Stimulated activated CD4-positive, alpha-beta T cell treated with anti-CD3 and anti-CD28 coated beads, Interleukin-4, amount 100 ng/mL, for 24 hours (primary cell): ENCODE data around the gene LRRC8E.

Experiments
- DNase-seq: peaks from one replicate; pipeline ENCODE4 v3.0.0-alpha.2; 2020

Gene LRRC8E

DNA sequence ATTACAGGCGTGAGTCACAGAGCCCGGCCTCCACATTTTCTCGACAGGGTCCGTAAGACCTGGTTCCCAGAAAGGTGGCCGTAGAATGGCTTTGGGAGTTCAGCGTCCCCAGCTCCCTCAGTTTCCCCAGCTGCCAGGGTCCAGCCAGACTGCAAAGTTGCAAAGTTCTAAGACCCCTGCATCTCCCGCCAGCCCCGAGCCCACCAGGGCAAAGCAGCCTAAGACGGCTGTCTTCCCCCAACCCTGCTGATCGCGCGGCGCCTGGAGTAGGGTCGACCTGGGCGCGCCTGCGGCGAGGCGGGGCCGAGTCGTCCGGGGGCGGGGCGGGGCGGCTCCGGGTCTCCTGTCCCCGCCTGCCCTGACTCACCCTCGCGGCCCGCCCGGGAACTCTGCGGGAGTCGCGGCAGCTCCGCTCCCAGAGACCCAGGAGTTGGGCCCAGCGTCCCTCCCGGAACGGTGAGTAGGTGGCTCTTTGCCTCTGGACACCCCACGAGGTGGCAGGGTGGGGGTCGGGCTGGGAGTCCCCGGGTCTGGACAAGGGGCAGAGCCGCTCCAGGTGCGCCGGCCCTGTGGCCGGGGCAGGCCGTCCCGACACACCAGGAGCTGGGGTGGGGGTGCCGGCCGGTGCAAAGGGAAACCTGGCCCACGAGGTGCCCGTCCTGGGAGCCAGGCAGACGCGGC is at the start of gene LRRC8E:
LRRC8E (plus strand) TSS at position 366 of the 681 bp plus-strand sequence. CDS start 7,094 bp downstream, outside the sequence.
- DNase-seq: peak; percentile 41

DNA sequence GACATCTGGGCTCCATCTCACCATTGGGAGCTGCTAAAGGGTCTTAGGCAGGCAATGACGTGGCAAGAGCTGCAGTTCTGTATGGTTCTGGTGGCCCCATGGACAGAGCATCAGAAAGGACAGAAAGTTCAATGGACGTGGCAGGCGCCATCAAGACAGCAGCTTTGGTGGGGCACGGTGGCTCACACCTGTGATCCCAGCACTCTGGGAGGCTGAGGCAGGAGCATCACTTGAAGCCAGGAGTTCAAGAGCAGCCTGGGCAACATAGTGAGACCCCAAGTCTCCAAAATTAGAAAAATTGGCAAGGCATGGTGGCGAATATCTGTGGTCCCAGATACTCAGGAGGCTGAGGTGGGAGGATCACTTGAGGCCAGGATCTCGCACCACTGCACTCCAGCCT is 48.8 kb upstream of the LRRC8E start:
- DNase-seq: no peak

DNA sequence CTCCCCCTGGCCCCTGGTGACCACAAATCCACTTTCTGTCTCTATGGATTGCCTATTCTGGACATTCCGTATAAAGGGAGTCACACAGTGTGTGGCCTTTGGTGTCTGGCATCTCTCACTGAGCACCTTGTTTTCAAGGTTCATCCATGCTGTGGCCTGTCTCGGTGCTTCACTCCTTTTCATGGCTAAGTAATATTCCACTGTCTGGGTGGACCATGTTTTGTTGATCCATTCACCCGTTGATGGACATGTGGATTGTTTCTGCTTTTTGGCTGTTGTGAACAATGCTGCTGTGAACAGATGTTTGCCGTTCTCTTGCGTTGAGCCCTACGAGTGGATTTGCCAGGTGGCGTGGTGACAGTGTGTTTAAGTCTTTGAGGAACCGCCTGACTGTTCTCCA is 47.7 kb upstream of the LRRC8E start:
- DNase-seq: no peak

DNA sequence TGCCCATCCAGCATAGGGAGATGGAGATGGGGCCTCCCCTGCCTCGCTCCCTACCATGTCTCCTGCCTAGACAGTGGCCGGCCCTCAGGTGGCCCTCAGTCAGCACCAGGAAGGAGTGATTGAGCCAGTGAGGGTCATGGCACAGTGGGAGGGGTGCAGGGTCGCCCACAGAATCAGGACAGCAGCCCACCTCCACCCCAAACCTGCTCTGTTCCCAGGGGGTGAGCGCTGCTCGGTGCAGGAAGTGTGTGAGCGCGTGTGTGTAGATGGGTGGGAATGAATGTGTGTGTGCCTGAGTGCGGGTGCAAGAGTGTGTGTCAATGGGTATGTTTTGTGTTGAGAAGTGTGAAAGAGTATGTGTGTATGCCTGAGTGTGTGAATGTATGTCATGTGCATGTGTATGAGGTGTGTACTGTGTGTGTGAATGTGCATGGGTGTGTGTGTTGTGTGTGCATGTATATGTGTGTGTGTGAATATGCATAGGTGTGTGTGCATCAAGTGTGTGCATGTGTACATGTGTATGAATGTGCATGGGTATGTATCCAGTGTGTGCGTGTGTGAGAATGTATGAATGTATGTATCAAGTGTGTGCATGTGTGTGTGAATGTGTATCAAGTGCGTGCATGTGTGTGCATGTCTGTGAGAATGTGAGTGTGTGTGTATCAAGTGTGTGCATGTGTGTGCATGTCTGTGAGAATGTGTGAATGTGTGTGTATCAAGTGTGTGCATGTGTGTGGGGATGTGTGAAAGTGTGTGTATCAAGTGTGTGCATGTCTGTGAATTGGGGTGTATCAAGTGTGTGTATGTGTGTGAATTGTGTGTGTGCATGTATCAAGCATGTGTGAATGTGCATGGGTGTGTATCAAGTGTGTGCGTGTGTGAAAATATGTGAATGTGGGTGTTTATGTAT is 46.3 kb upstream of the LRRC8E start:
- no peak for DNase-seq

DNA sequence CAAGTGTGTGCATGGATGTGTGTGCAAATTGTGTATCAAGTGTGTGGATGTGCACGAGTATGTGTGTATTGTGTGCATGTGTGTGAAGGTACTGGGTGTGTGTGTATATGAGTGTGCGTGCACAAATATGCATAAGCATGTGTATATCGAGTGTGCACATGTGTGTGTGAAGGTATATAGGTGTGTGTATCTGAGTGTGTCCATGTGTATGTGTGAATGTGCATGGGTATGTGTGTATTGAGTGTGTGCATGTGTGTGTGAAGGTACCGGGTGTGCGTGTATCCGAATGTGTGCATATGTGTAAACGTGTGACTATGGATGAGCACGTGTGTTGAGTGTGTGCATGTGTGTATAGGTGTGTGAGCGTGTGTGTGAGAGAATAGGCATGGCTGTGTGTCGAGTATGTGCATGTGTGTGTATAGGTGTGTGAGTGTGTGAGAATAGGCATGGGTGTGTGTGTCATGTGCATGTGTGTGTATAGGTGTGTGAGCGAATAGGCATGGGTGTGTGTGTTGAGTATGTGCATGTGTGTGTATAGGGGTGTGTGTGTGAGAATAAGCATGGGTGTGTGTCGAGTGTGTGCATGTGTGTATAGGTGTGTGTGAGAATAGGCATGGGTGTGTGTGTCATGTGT is 45.5 kb upstream of the LRRC8E start:
- DNase-seq: no peak

DNA sequence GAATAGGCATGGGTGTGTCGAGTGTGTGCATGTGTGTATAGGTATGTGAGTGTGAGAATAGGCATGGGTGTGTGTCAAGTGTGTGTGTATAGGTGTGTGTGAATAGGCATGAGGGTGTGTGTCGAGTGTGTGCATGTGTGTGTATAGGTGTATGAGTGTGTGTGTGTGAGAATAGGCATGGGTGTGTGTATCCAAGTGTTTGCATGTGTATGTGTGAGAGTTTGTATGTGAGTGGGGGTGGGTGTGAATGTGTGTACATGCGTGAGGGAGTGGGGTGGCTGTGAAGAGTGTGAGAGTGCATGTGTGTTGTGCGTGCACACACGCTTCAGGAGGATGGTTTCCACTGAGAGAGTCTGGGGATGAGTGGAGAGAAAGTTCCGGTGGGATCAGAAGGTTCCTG is 44.8 kb upstream of the LRRC8E start:
- no peak for DNase-seq

DNA sequence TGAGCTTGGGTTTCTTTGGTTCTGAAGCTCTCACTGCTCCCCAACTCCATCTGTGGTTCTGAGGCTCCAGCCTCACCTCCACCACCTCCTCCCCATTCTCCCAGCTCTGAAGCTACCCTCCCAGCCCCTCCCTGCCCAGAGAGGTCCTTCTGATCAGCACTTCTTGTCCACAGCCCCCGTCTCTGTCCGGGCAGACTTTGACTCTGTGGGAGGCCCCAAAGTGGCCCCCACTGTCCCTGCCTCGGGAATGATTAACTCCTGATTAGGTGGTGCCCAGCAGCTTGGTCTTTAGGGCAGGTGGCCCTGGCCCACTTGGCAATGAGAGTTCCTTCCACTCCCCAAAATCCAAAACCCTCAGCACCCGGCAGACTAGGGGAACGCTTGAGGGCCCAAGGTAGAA is 43.9 kb upstream of the LRRC8E start:
- no peak for DNase-seq

DNA sequence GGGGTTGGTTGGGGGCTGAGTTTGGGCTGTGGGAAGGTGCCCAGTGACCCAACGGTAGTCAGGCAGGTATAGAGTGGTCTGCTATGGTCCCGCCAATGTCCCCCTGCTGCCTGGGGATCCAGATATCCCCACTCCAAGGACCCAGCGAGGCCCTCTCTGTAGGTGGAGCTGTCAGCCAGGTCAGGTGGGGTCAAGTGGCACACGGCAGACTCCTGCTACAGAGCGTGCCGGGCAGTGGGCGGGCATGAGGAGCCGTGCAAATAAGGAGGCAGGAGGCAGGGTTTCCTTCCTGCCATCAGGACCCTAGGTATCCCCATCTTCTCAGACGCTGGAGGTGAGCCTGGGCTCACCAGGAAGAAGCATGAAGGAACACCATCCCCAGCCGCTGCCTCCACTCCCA is 43.4 kb upstream of the LRRC8E start:
- no peak for DNase-seq

DNA sequence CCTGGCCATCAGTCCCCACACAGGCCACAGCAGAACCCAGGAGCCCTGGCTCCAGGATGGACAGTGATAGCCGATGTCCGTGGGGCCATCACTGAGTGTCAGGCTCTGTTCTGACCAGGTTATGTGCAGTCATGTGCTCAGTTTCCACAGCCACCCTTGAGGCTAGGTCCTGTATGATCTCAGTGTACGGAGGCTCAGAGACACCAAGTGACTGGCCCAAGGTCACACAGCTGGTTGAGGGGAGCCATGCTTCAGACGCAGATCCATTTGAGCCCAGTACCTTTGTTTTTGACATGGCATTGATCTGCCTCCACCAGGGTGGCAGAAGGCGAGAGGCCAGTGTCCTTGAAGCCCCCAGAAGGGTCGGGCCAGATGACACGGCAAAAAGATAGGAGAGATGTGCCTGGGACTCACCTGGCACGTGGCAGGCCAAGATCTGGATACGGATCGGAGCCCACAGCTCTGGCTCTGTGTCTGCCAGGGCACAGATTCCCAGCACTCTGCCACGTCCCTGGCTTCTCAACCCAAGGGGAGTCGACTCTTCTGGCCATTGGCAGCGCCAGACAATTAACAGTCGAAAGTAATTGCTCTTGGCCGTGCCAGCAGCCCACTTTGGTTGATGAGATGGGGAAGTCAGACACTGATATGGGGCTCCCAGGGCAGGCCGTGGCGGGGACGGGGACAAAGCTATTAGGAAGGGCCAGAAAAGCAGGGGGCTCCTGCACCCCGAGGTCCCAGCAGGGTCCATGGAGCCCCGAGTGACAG is 42.7 kb upstream of the LRRC8E start:
- no peak for DNase-seq

DNA sequence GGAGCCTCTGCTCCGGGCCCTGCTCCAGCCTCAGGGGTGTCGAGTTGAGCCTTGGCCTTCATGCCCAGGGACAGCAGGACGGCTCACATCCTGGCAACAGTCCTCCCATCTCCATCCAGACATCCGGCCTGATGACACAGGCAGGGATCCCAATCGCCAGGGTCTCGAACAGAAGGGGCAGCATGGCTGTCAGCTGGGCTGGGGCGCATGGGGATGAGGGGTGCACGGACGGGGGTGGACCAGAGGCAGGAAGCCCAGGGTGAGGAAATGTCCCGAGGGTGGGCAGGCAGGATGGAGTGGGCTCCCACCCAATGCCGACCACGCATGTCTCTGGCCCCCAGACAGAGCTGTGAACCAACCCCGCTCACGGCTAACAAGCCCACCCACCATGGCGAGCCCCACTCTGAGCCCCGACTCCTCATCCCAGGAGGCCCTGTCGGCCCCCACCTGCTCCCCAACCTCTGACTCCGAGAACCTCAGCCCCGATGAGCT is 42.1 kb upstream of the LRRC8E start:
- DNase-seq: no peak

DNA sequence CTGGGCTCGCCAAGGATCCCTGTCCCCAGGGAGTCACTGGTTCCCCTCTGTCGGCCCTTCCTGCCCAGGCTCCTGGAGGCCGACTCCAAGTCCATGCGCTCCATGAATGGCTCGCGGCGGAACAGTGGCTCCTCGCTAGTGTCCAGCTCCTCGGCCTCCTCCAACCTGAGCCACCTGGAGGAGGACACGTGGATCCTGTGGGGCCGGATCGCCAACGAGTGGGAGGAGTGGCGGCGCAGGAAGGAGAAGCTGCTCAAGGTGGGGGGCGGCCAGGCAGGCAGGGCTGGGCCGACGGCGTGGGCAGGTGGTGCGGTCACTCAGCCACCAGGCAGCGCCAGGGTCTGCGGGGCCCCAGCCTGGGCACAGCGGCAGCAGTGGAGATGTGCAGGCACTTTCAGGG is 40.6 kb upstream of the LRRC8E start:
- no peak for DNase-seq

DNA sequence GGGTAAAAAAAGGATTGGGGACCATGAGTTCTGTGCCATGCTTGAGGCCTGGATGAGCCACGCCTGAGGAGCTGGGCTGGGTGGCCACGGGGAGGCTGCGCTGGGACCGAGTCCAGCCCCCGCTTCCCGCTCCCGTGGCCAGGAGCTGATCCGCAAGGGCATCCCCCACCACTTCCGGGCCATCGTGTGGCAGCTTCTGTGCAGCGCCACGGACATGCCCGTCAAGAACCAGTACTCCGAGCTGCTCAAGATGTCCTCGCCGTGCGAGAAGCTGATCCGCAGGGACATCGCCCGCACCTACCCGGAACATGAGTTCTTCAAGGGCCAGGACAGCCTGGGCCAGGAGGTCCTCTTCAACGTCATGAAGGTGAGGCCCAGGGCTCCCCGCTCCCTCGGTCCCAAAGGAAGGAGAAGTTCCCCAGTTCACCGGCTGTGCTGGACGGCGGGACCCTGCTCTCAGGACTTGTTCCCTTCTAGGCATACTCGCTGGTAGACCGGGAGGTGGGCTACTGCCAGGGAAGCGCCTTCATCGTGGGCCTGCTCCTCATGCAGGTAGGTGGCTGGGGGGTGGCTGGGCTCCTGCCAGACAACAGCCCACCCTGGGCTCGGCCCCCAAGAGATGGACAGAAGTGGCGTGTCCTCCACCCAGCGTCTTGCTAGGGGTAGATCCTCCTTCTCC is 39.4 kb upstream of the LRRC8E start:
- DNase-seq: no peak

DNA sequence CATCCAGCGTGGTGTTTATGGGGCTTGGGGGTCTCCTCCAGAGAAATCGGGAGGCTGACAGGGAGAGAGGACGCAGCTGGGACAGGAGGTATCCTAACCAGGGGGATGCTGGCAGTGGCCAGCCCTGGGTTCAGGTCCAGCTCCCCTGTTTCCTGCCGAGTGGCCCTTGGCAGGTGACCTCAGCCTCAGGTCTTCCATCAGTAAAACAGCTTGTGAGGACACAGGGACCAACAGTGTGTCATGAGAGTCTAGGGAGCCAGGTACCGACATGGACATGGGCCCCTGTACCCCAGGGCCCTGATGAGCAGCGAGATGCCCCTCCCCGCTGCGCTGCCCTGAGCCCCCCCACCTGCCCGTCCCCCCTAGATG is 38.7 kb upstream of the LRRC8E start:
- no peak for DNase-seq

DNA sequence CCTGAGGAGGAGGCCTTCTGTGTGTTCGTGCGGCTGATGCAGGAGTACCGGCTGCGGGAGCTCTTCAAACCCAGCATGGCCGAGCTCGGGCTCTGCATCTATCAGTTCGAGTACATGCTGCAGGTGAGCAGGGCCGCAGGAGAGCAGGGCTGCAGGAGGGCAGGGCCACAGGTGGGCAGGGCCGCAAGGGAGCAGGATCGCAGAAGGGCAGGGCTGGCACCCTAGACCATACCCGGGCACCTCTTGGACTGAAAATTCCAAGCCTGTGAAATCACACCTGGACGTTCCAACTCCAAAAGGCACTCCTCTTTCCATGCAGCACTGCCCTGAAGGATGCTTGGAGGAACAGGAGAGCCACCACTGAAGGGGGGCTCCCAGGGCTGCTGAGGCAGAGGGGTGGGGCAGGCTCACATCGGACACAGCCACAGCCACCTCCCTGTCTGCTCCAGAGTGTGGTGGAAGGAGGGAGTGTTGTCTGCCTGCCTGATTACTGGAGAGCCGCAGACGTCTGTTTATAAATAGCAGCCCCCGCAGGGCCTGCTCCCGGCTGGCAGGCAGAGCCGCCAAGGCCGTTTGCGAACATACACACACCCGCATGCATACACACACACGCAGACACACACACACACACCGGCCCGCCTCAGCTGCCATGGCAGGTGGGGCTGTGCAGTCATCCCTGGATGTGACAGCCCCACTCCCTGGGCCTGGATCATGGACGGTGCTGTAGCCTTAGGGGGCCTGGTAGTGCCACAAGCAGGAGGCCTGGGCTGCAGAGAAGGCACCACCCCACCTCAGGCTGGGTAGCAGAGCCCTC is 38.1 kb upstream of the LRRC8E start:
- DNase-seq: no peak

DNA sequence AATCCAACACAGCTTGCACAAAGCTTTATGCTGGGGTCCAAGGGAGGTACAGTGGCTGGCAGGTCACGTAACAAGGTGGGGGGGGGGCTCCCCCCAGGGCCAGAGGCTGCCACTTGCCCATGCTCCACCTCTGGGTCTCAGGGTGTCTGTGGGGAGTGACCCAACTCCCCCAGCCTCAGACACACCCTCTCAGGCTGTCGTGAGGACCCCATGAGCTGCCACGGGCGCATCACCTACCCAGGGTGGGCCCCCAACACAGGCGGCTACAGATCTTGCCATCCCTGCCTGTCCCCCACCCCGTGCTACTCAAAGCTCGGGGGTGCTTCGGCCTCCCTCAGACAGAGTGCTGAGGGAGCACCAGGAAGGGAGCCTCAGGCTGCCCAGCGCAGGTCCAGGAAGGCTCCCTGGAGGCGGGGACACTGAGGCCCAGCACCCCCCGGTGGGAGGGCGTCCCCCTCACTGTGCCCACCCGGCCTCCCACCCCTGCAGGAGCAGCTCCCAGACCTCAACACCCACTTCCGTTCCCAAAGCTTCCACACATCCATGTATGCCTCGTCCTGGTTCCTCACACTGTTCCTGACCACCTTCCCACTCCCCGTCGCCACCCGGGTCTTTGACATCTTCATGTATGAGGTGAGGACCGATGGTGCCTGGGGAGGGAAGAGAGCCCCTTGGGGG is 37.2 kb upstream of the LRRC8E start:
- DNase-seq: no peak

DNA sequence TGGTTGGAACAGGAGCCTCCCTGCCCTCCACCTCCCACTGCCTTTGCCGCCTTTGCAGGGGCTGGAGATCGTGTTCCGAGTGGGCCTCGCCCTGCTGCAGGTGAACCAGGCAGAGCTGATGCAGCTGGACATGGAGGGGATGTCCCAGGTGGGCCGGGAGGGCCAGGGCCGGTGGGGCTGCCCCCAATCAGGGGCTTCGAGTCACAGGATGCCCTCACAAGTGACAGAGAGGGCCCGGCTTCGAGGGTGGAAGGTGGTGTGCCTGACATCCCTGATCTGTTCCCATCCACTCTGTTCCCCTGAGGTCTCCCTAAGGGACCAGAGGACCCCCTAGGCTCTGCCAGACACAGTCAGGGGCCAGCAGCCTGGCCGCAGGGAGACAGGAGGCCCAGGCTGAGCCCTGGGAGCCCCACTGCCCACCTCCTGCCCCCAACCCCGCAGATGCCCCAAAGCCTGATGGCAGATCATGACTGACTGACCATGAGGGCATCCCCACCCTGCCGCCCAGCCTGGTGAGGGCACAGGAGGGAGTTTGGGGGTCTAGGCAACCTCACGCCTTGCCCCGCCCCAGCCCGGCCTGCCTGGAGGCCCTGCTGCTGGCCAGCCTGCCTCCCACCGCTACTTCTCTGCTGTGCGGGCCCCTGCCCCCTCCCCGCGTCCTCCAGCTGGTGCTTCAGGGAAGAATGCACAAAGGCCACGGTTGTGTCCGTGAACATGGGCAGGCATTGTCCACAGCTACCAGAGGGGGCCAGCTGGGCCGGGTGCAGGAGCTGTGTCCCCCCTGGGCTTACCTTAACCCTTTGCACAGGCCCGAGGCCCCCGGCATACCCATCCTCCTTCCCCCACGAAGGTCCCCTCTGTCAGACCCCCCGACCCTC is 36.4 kb upstream of the LRRC8E start:
- no peak for DNase-seq

DNA sequence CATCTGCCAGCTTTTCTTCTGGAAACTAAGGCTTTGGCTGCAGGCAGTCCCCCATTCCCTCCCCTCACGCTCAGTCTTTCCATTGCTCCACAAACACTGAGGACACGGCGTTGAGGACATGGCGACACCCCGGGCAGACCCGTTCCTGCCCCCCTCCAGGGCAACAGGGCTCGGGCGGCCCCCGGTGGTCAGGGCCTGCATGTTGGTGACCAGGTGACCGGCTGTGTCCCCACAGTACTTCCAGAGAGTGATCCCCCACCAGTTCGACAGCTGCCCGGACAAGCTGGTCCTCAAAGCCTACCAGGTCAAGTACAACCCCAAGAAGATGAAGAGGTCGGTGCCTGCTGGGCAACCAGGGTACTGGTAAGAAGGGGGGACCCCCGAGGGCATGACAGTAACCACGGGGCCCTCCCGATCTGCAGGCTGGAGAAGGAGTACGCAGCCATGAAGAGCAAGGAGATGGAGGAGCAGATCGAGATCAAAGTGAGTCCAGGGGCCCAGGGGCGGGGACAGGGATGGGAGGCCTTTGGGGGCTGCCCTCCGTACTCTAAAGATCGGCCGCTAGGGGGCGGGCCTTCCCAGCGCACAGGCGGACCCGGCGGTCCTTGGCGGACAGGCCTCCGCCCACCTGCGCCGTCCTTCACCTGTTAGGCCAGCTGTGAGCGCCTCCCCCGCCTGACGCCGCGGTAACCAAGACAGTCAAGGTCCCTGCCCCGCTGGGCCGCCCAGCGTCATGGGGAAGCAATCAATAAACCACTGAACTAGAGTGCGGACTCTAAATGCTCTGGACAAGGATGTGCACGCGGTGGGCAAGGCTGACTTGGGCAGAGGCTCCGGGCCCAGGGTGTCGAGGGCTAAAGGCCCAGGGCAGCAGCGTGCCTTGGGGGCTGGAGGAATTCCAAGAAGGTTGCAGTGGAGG is 35.2 kb upstream of the LRRC8E start:
- peak; percentile 69 for DNase-seq

DNA sequence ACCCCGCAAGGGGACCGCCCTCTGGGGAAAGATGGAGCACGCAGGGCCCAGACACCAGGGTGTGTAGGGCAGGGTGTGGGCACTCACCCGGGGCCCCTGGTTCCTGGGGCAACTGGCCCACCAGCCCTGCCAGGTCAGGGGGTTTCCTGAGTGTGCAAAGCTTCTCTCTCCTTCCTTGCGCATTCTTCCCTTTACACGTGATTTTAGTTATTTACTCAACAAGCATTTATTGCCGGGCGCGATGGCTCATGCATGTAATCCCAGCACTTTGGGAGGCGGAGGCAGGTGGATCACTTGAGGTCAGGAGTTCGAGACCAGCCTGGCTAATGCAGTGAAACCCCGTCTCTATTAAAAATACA is 34.6 kb upstream of the LRRC8E start:
- no peak for DNase-seq
